GM18511 (cell line): ENCODE data around the gene IL24.

Experiments used
- ATAC-seq: cut with Tn5 transposase; IDR thresholded peaks from one replicate; pipeline ENCODE4 v1.9.1; 2021; ENCODE audit warnings: mild to moderate bottlenecking, moderate library complexity; ENCODE audit not compliant: unreplicated experiment

IL24 gene

GRCh38 chr1:206949641-206950040 is 52.4 kb downstream of the IL24 start:
- no peak for ATAC-seq

DNA sequence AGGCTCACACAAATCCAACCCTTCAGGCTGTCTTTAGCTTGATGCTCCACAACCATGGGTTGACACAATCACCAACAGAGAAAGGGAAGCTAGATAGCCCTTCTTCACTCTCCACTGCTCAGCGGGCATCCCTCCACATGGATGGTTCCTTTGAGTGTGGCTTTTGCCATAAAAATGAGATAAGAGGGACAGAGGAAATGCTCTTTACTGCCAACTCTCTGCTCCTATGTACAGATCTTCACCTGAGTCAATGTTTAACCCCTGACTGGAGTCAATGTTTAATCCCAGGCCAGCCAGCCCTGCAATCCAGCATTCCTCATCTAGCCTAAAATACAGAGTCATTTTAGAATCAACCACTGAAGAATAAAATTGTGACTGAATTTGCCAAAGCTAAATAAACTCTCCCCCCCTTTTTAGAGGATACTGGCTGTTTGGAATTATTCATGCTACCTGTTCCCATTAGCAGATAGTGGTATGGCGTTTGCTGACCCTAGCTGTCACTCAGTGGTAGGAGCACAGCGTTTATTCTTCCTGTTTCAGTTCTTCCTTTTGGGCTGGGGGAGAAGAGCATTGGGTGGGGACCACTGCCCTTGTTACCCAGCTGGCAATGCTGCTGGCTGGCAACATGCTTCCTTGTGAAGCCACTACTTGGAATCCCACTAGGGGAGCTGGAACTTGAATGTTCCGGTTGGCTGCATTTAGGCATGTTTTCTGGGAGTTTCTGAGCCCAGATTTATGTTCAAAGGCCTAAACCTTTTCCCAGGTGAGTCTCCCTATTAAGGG is 54.3 kb downstream of the IL24 start:
- ATAC-seq, result peak; percentile 51

DNA sequence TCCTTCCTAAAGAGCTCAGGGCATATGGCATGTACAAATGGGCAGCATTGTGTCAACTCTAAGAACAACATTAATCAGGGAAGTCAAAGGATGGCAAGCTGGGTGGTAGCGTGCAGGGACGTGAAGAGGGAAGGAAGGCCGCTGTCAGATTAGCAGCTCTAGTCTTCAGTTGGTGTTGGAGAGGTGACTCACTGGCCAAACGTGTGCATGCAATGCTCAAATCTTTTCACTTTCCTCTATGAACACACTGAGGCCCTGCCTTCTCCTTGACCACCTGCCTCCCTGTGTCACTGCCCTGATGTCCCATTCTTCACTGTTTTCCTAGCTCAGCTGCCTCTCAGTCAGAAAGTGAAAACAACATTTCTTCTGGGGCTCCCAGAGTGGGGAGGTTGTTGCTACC is 54.9 kb downstream of the IL24 start:
- ATAC-seq, result peak; percentile 47

GRCh38 chr1:206953126-206953525 is 55.9 kb downstream of the IL24 start:
- no peak for ATAC-seq

DNA sequence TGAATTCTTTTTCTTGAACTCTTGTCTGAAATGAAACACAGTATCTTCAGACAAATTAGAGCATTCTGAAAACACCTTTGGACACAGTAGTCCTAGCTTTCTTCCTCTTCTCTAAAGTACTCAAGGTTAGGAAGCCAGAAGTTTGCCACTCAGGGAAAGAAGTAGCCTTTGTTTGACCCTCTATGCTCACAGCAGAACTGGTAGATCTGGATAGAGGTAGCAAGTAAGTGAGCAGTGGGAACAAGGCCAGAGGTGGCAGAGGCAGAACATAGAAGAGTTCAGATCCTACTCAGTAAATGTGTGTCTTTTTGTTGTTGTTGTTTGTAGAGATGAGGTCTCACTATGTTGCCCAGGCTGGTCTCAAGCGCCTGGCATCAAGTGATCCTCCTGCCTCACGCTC is 56.4 kb downstream of the IL24 start:
- ATAC-seq, result no peak
